Central memory CD8-positive, alpha-beta T cell (primary cell): Measurements from ENCODE around the gene GNE.
"Not testable (repeated sequence)": the region's sequence is repeated elsewhere in the genome, so short reads cannot be mapped to it uniquely, and the experiment has no call there.

Source experiments
- ATAC-seq: fragments of 150-1000 bp; cut with Tn5 transposase; replicated peaks from 2 replicates; pipeline ENCODE4 v1.10.0; 2022; ENCODE audit warnings: mild to moderate bottlenecking, moderate FRiP score, moderate number of reproducible peaks; ENCODE audit not compliant: poor library complexity, severe bottlenecking; ENCODE audit errors: extremely low read depth
- DNase-seq, 2 donors: peaks; one replicate each; pipeline ENCODE4 v3.0.0; 2021; ENCODE audit warnings: low spot score in 2 of 2
- H3K27ac Mint-ChIP-seq: one replicate; pipeline ENCODE4 v1.8.0; 2022; ENCODE audit warnings: low read depth, mild to moderate bottlenecking, moderate library complexity, mixed read lengths
- H3K27me3 Mint-ChIP-seq: one replicate; pipeline ENCODE4 v1.8.0; 2022; ENCODE audit warnings: mixed read lengths
- H3K36me3 Mint-ChIP-seq: one replicate; pipeline ENCODE4 v1.8.0; 2022; ENCODE audit warnings: mild to moderate bottlenecking, moderate library complexity, mixed read lengths; ENCODE audit not compliant: insufficient read depth
- H3K4me1 Mint-ChIP-seq: one replicate; pipeline ENCODE4 v1.8.0; 2022; ENCODE audit warnings: mixed read lengths
- H3K4me3 Mint-ChIP-seq: one replicate; pipeline ENCODE4 v1.8.0; 2022; ENCODE audit warnings: mild to moderate bottlenecking, moderate library complexity, mixed read lengths
- H3K9me3 Mint-ChIP-seq: one replicate; pipeline ENCODE4 v1.8.0; 2022; ENCODE audit warnings: mixed read lengths

GNE gene

GRCh38 chr9:36251428-36251827 is 6.8 kb downstream of the GNE start:
- Mint-ChIP-seq H3K9me3 (no peaks in the 10 kb centered on the region), H3K4me1 (peaks cover 12% of the 10 kb centered on the region), H3K4me3 (no peak overlapping the region), H3K27me3 (no peaks in the 10 kb centered on the region), H3K36me3 (peaks cover 17% of the 10 kb centered on the region), H3K27ac (no peak overlapping the region)
- DNase-seq (no peak), ATAC-seq (no peak)

- ATAC-seq (no peak), DNase-seq (no peak)
- H3K9me3 Mint-ChIP-seq, result no peaks in the 10 kb centered on the region
- H3K27ac Mint-ChIP-seq, result peak overlapping the region; percentile 0
- H3K36me3 Mint-ChIP-seq, result peaks cover 23% of the 10 kb centered on the region
- H3K27me3 Mint-ChIP-seq, result no peaks in the 10 kb centered on the region
- no peak overlapping the region for H3K4me3 Mint-ChIP-seq
- peaks cover 12% of the 10 kb centered on the region for H3K4me1 Mint-ChIP-seq
Observed at GRCh38 chr9:36250079-36250478, 8.2 kb downstream of the GNE start.

GRCh38 chr9:36249189-36249588 is 9.1 kb downstream of the GNE start:
- no peak overlapping the region for H3K4me3 Mint-ChIP-seq
- H3K27ac Mint-ChIP-seq, result no peak overlapping the region
- no peak for ATAC-seq
- no peaks in the 10 kb centered on the region for H3K9me3 Mint-ChIP-seq
- peaks cover 12% of the 10 kb centered on the region for H3K4me1 Mint-ChIP-seq
- H3K36me3 Mint-ChIP-seq, result peaks cover 27% of the 10 kb centered on the region
- DNase-seq, result no peak
- no peaks in the 10 kb centered on the region for H3K27me3 Mint-ChIP-seq

- not testable (repeated sequence) for H3K27ac Mint-ChIP-seq, DNase-seq, H3K4me3 Mint-ChIP-seq, H3K9me3 Mint-ChIP-seq, H3K27me3 Mint-ChIP-seq
- peak; percentile 60 for ATAC-seq
- Mint-ChIP-seq H3K4me1 (peaks cover 12% of the 10 kb centered on the region), H3K36me3 (peaks cover 30% of the 10 kb centered on the region)
Observed at GRCh38 chr9:36248061-36248460, 10.2 kb downstream of the GNE start.

- Mint-ChIP-seq H3K36me3 (peaks cover 35% of the 10 kb centered on the region), H3K9me3 (no peaks in the 10 kb centered on the region)
Observed at GRCh38 chr9:36247356-36247755, 10.9 kb downstream of the GNE start.

GRCh38 chr9:36245906-36246305 is 12.3 kb downstream of the GNE start:
- no peak for DNase-seq
- H3K4me3 Mint-ChIP-seq, result no peak overlapping the region
- ATAC-seq, result no peak
- no peaks in the 10 kb centered on the region for H3K9me3 Mint-ChIP-seq
- peaks cover 41% of the 10 kb centered on the region for H3K36me3 Mint-ChIP-seq
- peaks cover 9% of the 10 kb centered on the region for H3K4me1 Mint-ChIP-seq
- H3K27ac Mint-ChIP-seq, result no peak overlapping the region
- no peaks in the 10 kb centered on the region for H3K27me3 Mint-ChIP-seq

More at GRCh38 chr9:36247356-36247755, 10.9 kb downstream of the GNE start:
- H3K27me3 Mint-ChIP-seq, result no peaks in the 10 kb centered on the region
- no peak overlapping the region for H3K4me3 Mint-ChIP-seq
- H3K27ac Mint-ChIP-seq, result no peak overlapping the region
- ATAC-seq (no peak), DNase-seq (no peak)
- H3K4me1 Mint-ChIP-seq, result peaks cover 12% of the 10 kb centered on the region

GRCh38 chr9:36239675-36240074 is 18.6 kb downstream of the GNE start:
- not testable (repeated sequence) for DNase-seq, H3K9me3 Mint-ChIP-seq, H3K4me3 Mint-ChIP-seq, H3K4me1 Mint-ChIP-seq, ATAC-seq, H3K27ac Mint-ChIP-seq, H3K27me3 Mint-ChIP-seq
- H3K36me3 Mint-ChIP-seq, result peaks cover 29% of the 10 kb centered on the region

- H3K9me3 Mint-ChIP-seq, H3K4me1 Mint-ChIP-seq, ATAC-seq, DNase-seq, H3K27ac Mint-ChIP-seq, H3K4me3 Mint-ChIP-seq, H3K27me3 Mint-ChIP-seq: not testable (repeated sequence)
- H3K36me3 Mint-ChIP-seq, result peaks cover 31% of the 10 kb centered on the region
Observed at GRCh38 chr9:36239205-36239604, 19.0 kb downstream of the GNE start.

- Mint-ChIP-seq H3K9me3 (no peaks in the 10 kb centered on the region), H3K4me3 (no peak overlapping the region), H3K4me1 (peaks cover 10% of the 10 kb centered on the region), H3K27me3 (no peaks in the 10 kb centered on the region), H3K27ac (no peak overlapping the region), H3K36me3 (peaks cover 29% of the 10 kb centered on the region)
- ATAC-seq, result no peak
- DNase-seq, result no peak
Observed at GRCh38 chr9:36237230-36237629, 21.0 kb downstream of the GNE start.

- no peak for DNase-seq
- Mint-ChIP-seq H3K4me1 (peaks cover 11% of the 10 kb centered on the region), H3K4me3 (no peak overlapping the region), H3K27me3 (no peaks in the 10 kb centered on the region), H3K9me3 (no peaks in the 10 kb centered on the region), H3K36me3 (peaks cover 56% of the 10 kb centered on the region), H3K27ac (no peak overlapping the region)
- no peak for ATAC-seq
Observed at GRCh38 chr9:36222449-36222848, 35.8 kb downstream of the GNE start.

- H3K4me1 Mint-ChIP-seq, result peaks cover 11% of the 10 kb centered on the region
- no peak for DNase-seq
- no peak for ATAC-seq
- no peak overlapping the region for H3K27ac Mint-ChIP-seq
- peaks cover 55% of the 10 kb centered on the region for H3K36me3 Mint-ChIP-seq
- H3K4me3 Mint-ChIP-seq, result no peak overlapping the region
- no peaks in the 10 kb centered on the region for H3K27me3 Mint-ChIP-seq
- no peaks in the 10 kb centered on the region for H3K9me3 Mint-ChIP-seq
Observed at GRCh38 chr9:36221667-36222066, 36.6 kb downstream of the GNE start.

GRCh38 chr9:36218411-36218901 is 39.8 kb downstream of the GNE start:
- H3K4me1 Mint-ChIP-seq, result peaks cover 18% of the 10 kb centered on the region
- DNase-seq, result no peak

GRCh38 chr9:36218011-36218410 is 40.2 kb downstream of the GNE start:
- Mint-ChIP-seq H3K27me3 (no peaks in the 10 kb centered on the region), H3K4me1 (peaks cover 18% of the 10 kb centered on the region), H3K9me3 (no peaks in the 10 kb centered on the region), H3K36me3 (peaks cover 47% of the 10 kb centered on the region), H3K27ac (no peak overlapping the region), H3K4me3 (no peak overlapping the region)
- DNase-seq, result no peak
- no peak for ATAC-seq

More at GRCh38 chr9:36218411-36218901, 39.8 kb downstream of the GNE start:
- H3K36me3 Mint-ChIP-seq, result peaks cover 48% of the 10 kb centered on the region
- ATAC-seq, result no peak
- H3K9me3 Mint-ChIP-seq, result no peaks in the 10 kb centered on the region
- no peak overlapping the region for H3K4me3 Mint-ChIP-seq
- peak overlapping the region; percentile 33 for H3K27ac Mint-ChIP-seq
- no peaks in the 10 kb centered on the region for H3K27me3 Mint-ChIP-seq
